HT-29 (cell line): ENCODE measurements around the gene ADAR. TPM values are rescaled to one million over a fixed set of nuclear protein-coding genes. Genes with fewer than 3 reads are reported as not detected.

Experiments
- DNase-seq: peaks from one replicate; pipeline ENCODE4 v3.0.0-alpha.2; 2015; ENCODE audit warnings: low spot score
- total RNA-seq: library from RNA; depleted of rRNA; stranded (reverse); fragments of >200 nt; shearing (Covaris generic); gene quantifications from 2 replicates; pipeline ENCODE4 v1.2.3, GENCODE V29; 2014

The ADAR gene
- total RNA-seq, 1 experiment from 2014 or later: 111 TPM

- no peak for DNase-seq
Observed at GRCh38 chr1:154586231-154586630, 21.8 kb downstream of the ADAR start.

DNA sequence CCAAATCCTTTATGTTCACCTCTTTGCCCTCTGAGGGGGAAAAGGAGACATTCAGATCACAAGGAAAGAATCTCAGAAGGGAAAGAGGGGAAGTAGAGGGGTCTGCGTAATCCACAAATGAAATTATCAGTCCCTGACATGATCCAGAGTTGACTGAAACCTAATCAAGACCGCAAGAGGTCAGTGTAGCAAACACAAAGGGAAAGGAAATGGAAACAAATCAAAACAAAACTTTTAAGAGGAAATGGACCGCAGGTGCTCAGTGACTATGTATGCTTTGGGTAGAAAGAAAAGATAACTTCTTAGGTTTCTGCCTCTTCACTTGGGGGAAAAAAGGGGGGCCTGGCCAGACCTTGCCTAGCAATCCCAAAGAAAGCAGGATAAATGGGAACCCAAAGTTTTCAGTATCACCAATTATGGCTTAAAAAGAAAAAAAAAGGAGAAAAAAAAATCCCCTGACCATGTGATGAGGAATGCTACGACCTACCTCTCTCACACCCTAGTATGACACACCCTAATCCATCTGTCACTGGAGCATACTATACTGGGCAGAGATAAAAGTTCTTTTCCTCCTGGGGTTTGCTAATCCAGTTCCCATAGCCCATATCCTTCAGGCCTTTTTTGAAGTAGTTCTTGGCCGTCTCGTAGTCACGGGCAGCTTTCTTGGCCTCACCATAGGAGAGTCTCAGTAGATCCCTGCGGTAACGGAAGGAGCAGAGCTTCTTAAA, 23.6 kb downstream of the ADAR start:
- DNase-seq: no peak

GRCh38 chr1:154583773-154584172, 24.2 kb downstream of the ADAR start:
- DNase-seq: no peak

GRCh38 chr1:154582885-154583284, 25.1 kb downstream of the ADAR start:
- no peak for DNase-seq

GRCh38 chr1:154581766-154582165, 26.2 kb downstream of the ADAR start:
- no peak for DNase-seq

DNA sequence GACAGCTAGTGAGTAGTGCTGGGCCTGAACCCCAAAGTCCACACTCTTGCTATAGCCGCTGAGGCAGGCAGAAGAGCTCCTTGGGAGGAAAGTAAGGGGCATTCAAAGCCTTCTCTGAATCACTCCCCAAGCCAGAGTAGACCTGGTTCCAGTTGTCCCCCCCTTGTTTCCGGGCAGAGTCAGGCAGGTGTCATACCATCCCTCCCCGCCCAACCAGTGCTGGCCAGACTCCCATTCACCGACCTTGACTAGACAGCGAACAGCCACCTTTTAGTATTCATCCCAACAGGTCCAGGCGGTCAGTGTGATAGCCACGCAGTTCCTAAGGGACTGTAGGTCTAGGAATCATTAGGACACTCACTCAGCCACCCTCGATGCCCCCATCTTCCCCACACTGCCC, 28.6 kb downstream of the ADAR start:
- DNase-seq: no peak

DNA sequence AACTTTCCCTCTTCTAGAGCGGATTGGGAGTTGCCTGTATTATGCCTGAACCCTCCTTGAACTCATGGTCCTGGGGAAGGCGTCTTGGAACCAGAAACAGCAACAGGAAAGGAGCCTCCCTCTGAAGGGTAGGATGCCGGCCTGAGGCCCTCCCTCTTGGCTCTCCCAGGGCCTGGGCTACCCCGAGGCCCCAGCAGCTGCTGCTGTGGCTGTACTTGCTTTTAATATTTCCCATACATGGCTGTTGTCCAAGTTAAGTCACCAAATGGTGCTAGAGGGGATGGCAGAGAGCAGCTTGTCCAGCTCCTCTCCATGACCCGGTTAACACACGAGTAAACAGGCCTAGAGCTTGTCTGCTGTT, 29.9 kb downstream of the ADAR start:
- no peak for DNase-seq

DNA sequence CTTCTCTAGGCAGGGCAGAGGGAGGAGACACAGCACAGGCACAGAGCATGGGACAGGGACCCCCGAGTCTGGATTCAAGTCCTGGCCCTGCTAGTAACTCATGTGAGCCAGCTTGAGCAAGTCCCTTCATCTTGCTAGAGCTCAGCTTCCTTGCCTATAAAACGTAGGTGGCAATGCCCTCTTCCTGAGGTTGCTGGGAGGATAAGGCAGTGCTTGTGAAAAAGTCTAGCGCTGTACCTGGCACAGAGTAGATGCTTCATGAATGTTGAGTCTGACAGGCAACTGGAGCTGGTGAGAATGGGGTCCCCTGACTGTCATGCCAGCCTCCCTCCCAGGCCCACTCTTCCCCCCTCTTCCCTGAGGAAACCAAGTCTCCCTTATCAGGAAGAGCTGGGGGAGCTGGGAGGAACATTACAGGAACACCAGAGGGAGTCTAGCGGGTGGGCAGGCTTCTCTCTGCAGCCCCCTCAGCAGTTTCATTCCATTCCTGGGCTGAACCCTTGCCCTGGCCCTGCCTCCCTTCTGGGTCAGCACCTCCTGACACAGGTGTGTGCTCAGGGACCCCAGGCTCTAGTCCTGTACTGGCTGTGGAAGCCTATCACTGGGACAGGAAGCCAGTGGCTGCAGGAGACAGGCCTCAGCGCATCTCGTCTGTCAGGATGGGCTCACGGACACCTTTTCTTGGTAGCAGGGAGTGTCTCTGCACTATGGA, 30.5 kb downstream of the ADAR start:
- no peak for DNase-seq

DNA sequence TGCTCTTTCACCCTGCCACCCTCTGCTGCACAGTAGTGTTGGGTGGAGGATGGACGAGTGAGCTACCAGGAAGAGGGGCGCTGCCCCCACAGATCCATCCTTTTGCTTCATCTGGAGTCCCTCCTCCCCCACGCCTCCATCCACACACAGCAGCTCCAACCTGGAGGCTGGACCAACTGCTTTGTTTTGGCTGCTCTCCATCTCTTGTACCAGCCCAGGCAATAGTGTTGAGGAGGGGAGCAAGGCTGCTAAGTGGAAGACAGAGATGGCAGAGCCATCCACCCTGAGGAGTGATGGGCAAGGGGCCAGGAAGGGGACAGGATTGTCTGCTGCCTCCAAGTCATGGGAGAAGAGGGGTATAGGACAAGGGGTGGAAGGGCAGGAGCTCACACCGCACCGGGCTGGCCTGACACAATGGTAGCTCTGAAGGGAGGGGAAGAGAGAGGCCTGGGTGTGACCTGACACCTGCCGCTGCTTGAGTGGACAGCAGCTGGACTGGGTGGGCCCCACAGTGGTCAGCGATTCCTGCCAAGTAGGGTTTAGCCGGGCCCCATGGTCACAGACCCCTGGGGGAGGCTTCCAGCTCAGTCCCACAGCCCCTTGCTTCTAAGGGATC, 31.9 kb downstream of the ADAR start:
- no peak for DNase-seq

DNA sequence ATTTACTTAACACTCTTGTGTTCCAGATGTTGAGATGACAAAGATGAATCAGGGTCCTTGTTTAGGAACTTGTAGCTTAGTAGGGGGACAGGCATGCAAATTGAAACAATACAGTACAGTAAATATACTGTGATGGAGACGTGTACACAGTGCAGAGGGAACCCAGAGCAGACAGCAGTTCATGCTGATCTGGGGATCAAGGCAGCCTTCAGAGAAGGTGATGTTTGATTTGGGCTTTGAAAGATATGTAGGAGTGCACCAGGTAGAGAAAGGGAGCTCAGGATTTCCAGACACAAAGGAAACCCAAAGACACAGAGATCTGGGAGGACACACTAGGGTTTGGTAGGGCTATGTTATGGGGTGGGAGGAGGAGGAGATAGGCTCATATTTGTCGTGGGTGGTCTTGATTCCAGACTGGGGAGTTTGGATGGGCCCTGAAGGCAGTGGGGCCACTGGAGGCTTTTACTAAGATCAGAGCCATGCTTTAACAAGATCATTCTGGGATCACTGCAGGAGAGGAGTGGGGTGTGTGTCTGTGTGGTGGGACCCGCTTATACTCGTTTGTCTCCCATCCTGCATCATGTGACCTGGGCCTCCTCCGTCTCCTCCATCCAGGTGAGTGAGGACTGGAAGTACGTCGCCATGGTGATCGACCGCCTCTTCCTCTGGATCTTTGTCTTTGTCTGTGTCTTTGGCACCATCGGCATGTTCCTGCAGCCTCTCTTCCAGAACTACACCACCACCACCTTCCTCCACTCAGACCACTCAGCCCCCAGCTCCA, 32.6 kb downstream of the ADAR start:
- DNase-seq: no peak

DNA sequence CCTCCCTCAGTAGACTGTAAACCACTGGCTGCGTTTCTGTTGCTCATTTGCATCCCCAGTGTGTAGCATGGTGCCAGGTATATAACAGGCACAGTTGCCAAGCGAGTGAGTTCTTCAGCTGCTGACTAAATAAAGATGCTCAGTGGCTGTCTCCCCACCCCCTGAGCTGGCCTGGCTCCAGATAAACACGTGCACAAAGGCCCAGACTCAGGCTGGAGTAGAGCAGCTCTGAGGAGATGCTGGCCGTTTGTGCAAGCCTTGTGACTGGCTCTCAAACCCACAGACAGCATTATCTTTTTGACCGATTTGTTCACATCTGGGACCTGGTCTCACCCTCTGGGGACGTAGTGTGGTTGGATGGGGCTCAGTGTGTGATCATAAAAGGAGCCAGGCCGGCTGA, 33.3 kb downstream of the ADAR start:
- no peak for DNase-seq

GRCh38 chr1:154573168-154573510, 34.8 kb downstream of the ADAR start:
- no peak for DNase-seq

DNA sequence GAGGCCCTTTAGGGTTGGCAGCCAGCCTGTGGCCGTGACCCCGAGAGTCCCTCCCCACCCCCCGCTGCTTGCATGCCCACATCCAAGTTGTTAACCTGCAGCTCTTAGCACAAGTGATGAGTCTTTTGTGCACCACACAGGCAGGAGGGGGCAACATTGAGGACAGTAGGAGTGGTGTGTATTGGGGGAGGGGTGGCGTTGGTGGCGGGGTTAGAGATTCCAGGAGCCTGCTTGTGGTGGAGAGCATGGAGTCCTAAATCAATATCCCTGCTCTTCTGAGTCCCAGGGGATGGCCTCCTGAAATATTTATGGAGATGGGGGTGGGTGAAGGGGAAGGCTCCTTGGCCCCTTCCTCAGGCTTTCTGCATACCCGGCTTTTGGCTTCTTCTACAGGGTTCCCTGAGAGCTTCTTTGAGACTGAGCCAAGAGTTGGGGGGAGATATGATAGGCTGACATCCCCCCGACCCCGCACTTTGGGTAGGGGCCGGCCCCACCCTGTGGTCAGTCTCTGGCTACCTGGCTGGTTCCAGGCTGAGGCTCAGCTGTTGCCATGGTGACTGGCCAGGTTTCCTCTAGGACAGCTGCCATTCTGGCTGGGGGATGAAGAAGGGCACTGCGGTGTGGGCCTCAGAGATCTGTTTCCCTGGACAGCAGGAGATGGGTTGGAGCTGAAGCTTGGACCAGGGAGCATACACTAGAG, 35.4 kb downstream of the ADAR start:
- DNase-seq: no peak

- DNase-seq: no peak
Observed at GRCh38 chr1:154571964-154572288, 36.1 kb downstream of the ADAR start.

DNA sequence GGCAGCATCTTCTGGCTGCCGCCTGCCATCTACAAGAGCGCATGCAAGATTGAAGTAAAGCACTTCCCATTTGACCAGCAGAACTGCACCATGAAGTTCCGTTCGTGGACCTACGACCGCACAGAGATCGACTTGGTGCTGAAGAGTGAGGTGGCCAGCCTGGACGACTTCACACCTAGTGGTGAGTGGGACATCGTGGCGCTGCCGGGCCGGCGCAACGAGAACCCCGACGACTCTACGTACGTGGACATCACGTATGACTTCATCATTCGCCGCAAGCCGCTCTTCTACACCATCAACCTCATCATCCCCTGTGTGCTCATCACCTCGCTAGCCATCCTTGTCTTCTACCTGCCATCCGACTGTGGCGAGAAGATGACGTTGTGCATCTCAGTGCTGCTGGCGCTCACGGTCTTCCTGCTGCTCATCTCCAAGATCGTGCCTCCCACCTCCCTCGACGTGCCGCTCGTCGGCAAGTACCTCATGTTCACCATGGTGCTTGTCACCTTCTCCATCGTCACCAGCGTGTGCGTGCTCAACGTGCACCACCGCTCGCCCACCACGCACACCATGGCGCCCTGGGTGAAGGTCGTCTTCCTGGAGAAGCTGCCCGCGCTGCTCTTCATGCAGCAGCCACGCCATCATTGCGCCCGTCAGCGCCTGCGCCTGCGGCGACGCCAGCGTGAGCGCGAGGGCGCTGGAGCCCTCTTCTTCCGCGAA, 36.6 kb downstream of the ADAR start:
- DNase-seq: no peak

DNA sequence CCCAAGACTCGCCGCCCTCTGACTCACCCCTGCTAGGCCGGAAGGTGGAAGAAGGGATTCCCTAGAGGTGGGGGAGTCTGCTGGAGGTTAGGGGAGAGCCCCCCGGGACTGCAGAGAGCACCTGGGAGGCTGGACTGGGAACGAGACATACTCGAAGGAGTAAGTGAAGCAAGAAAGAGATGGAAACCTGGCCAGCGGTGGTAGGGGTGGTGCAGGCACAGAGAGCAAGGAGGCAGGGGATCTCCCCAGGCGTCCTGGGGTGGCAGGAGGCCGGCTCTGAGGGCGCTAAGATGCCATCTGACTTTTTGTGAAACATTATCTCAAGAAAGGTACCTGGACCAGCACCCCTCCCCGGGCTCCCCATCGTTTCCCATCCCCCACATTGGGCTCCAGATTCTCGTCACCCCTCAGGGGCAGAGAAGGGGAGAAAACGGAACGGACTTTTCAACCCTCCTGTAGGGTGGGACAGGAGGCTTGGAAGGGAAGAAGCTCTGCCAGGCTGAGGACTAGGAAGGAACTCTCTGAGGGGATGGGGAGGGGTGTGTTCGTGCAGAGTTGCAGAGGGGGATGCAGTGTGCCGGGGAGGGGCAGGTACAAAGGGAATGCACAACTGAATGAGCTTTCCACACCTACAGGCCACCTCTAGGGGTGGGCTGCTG, 39.7 kb downstream of the ADAR start:
- no peak for DNase-seq

- DNase-seq: peak; percentile 33
Observed at GRCh38 chr1:154567386-154568156, 40.4 kb downstream of the ADAR start, which contains the start of gene CHRNB2. CHRNB2 (plus strand) TSS chr1:154567778; CDS start chr1:154568045, 267 bp downstream.

DNA sequence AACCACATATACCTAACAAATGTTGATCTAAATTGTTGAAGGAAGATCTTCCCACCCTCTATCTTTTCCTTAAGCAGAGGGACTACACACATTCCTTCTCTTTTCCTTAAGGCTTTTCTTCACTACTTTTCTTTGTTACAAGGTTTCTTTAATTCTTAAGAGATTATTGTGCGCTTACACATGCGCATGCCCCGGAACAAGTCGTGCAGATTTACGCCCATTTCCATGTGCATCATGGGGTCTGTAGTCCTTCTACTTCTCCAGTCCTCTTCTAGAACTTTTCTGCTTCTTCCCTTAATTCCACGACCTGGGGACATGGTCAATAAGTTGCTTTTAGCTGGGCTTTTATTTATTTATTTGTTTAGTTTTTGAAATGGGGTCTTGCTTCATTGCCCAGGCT, 42.1 kb downstream of the ADAR start:
- no peak for DNase-seq

GRCh38 chr1:154559466-154560044, 48.4 kb downstream of the ADAR start:
- DNase-seq: peak; percentile 96
